HEK293T (cell line): ENCODE data around the gene PSMC4.

Source experiments
- BHLHE40 ChIP-seq: fragments of 450-650 bp; IDR thresholded peaks from 2 replicates; pipeline ENCODE4 v1.6.1; 2016; ENCODE audit warnings: mild to moderate bottlenecking, moderate library complexity, borderline replicate concordance
- FOXK2 ChIP-seq: fragments of 450-650 bp; IDR thresholded peaks from 2 replicates; pipeline ENCODE4 v1.6.1; 2016; ENCODE audit warnings: mild to moderate bottlenecking

- no peak for TF ChIP-seq BHLHE40
- no peak for TF ChIP-seq FOXK2
Measured at GRCh38 chr19:39936020-39936419, 34.9 kb upstream of the PSMC4 start.
